ENCODE data around the gene CRYZL1.
A peak's percentile ranks its signal among the peaks of the same experiment; 100 is the strongest.

Gene CRYZL1

GRCh38 chr21:33557447-33557846 is 84.1 kb downstream of the CRYZL1 start:
- no peak for DNase-seq

DNA sequence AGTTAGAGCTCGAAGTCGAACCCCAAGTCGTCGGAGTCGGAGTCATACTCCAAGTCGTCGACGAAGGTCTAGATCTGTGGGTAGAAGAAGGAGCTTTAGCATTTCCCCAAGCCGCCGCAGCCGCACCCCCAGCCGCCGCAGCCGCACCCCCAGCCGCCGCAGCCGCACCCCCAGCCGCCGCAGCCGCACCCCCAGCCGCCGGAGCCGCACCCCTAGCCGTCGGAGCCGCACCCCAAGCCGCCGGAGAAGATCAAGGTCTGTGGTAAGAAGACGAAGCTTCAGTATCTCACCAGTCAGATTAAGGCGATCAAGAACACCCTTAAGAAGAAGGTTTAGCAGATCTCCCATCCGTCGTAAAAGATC is 86.6 kb downstream of the CRYZL1 start:
- DNase-seq, result no peak

DNA sequence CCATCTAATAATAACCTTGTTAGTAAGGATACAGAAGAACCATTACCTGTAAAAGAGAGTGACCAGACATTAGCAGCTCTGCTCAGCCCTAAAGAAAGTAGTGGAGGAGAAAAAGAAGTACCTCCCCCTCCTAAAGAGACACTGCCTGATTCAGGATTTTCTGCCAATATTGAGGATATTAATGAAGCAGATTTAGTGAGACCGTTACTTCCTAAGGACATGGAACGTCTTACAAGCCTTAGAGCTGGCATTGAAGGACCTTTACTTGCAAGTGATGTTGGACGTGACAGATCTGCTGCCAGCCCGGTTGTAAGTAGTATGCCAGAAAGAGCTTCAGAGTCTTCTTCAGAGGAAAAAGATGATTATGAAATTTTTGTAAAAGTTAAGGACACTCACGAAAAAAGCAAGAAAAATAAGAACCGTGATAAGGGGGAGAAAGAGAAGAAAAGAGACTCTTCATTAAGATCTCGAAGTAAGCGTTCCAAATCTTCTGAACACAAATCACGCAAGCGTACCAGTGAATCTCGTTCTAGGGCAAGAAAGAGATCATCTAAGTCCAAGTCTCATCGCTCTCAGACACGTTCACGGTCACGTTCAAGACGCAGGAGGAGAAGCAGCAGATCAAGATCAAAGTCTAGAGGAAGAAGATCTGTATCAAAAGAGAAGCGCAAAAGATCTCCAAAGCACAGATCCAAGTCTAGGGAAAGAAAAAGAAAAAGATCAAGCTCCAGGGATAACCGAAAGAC is 87.1 kb downstream of the CRYZL1 start:
- no peak for DNase-seq

DNA sequence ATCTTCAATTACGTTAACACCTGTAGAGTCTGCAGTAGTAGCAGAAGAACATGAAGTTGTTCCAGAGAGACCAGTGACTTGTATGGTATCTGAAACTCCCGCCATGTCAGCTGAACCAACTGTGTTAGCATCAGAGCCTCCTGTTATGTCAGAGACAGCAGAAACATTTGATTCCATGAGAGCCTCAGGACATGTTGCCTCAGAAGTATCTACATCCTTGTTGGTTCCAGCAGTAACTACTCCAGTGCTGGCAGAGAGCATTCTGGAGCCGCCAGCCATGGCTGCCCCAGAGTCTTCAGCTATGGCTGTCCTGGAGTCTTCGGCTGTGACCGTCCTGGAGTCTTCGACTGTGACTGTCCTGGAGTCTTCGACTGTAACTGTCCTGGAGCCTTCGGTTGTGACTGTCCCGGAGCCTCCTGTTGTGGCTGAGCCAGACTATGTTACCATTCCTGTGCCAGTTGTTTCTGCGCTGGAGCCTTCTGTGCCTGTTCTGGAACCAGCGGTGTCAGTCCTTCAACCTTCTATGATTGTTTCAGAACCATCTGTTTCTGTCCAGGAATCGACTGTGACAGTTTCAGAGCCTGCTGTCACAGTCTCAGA is 88.4 kb downstream of the CRYZL1 start:
- DNase-seq, result no peak

DNA sequence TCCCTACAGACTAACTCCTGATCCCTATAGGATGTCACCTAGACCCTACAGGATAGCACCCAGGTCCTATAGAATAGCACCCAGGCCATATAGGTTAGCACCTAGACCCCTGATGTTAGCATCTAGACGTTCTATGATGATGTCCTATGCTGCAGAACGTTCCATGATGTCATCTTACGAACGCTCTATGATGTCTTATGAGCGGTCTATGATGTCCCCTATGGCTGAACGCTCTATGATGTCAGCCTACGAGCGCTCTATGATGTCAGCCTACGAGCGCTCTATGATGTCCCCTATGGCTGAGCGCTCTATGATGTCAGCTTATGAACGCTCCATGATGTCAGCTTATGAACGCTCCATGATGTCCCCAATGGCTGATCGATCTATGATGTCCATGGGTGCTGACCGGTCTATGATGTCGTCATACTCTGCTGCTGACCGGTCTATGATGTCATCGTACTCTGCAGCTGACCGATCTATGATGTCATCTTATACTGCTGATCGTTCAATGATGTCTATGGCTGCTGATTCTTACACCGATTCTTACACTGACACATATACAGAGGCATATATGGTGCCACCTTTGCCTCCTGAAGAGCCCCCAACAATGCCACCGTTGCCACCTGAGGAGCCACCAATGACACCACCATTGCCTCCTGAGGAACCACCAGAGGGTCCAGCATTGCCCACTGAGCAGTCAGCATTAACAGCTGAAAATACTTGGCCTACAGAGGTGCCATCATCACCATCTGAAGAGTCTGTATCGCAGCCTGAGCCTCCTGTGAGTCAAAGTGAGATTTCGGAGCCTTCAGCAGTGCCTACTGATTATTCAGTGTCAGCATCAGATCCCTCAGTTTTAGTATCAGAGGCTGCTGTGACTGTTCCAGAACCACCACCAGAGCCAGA is 89.2 kb downstream of the CRYZL1 start:
- no peak for DNase-seq

DNA sequence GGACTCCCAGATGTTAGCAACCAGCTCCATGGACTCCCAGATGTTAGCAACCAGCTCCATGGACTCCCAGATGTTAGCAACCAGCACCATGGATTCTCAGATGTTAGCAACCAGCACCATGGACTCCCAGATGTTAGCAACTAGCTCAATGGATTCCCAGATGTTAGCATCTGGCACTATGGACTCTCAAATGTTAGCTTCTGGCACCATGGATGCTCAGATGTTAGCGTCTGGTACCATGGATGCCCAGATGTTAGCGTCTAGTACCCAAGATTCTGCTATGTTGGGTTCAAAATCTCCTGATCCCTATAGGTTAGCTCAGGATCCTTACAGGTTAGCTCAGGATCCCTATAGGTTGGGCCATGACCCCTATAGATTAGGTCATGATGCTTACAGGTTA is 89.9 kb downstream of the CRYZL1 start:
- DNase-seq, result no peak

- DNase-seq, result no peak
These were observed 90.5 kb downstream of the CRYZL1 start for GRCh38 chr21:33550772-33551660.

- no peak for DNase-seq
These were observed 91.4 kb downstream of the CRYZL1 start for GRCh38 chr21:33549848-33550771.

GRCh38 chr21:33546086-33546485 is 95.5 kb downstream of the CRYZL1 start:
- DNase-seq, result no peak

DNA sequence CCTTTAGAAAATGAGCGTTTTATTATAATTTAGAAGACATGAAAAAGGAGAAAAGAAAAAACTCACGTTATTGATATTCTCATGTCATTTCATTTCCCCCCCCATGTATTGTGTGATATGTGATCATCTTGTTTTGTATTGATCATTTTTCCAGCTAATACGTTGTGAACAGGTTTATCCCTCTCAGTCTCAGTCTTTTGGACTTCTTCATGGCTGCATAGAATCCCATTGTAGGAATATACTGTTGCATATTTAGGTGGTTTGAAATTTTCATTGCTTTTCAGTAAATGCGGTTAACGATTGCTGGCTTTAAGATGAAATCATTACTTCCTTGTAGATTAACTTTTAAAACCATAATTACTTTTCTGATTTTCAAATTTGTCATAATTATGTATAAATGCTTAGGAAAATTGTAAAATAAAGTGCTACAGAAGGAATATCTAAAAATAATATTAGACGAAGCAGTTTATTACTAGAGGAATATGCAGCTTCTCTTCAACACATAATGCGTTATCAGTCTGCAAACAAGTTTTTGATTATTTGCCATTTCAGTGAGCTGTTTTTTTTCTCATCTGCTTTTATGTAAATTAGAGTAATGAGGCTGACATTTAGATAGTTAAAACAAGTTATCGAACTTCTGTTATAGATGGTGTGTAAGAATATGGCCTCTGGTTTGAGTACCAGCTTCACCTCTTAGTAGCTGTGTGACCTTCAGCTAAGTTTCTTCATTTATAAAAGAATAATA is 96.9 kb downstream of the CRYZL1 start:
- no peak for DNase-seq

GRCh38 chr21:33543505-33544129 is 97.9 kb downstream of the CRYZL1 start:
- DNase-seq, result no peak

DNA sequence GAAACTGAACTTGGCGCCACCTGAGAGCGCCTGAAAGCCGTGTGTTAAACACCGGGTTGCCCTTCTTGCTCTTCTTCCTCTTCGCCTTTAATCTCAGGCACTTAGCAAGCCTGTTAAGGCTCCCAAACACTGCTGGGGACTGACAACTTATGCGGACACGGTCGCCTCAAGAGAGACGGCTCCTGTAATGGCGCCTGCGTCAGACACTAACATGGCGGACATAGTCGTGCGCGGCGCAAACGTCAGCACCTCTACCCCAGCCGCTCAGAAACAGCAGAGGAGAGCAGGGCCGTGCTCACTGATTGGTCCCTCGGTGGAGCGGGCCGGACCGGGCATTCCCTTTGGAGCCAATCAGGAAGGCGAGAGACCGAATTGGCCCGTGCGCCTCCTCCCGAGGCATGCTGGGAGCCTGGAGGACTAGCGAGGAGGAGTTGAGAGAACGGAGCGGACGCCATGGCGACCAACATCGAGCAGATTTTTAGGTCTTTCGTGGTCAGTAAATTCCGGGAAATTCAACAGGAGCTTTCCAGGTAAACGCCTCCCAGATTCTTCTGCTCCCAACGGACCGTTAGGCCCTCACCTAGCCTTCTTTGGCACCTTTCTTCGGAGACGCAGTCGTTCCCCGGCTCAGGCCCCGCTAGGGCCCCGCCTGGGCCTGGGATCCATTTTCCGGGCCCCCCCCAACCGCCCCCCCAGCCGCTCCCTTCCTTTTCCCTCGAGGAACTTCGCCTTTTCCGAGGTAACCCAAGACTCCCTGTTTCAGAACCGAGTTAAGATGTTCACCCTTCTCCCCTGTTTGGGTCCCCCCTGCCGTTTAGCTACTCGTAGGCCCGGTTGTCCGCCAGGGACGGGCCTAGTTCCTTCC is 98.7 kb downstream of the CRYZL1 start, which contains the start of gene SON:
Gene SON, plus strand, starts transcription at position 399 of the 865 bp plus-strand sequence. Its CDS starts 55 bp downstream, at position 454.
- peak; percentile 99 for DNase-seq

DNA sequence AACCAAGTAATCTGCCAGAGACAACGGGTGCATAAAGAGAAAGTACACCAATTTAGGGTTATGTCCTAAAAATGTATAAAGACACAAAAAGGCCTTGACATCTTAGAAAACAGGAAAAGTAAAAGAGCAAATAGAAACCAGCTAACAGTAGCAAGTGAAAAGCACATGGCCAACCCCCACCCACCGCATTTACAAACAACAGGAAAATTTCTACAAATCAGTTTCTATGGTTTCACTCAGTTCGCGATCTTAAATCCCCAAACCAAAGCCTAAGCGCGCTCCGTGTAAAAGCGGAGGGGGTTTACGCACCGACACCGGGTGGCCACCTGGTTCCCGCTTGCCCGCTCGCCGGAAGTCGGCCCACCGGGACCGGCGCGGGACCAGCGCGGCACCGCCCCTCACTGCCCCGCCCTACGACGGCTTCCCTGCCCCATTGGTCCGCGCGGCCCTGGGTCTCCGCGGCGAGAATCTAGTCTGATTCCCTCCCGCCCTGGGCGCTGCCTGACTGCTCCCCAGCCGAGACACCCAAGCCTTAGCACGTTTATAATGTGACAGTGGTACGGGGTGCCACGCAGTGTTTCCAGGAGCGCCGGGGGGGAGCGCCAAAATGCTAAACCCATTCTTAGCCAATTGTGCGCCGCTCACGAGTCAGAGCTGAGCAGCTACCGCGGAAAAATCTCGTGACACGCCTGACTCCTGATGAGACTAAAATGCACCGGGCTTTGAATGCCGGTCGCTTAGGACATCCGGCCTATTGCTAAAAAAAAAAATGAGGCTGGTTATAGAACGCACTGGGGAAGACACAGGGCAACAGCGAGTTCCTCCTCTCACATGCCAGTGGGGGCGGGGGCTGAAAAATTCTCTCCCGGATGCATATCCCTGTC is 99.5 kb downstream of the CRYZL1 start, which contains the start of gene GART:
Gene GART, minus strand, starts transcription at position 362 of the 884 bp plus-strand sequence. CDS start 2,802 bp downstream, outside the sequence.
- DNase-seq, result peak; percentile 88

DNA sequence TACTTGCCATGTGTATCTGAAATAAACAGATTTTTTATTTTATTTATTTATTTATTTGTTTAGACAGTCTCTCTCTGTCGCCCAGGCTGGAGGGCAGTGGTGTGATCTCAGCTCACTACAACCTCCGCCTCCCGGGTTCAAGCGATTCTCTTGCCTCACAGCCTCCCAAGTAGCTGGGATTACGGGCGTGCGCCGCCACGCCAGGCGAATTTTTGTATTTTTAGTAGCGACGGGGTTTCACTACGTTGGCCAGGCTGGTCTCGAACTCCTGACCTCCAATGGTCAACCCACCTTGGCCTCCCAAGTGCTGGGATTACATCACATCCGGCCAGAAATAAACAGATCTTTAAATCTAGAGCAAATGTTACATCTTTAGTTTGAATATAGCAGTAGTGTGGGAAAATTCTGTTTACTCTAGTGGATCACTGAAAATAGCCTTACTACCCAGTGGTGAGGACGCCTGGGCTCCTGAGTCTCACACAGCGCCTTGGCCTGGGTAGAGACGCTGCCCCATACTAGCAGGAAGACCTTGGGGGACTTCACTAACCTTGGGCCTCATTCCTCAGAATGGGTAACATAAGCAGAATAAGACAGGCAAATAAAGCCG is 100.3 kb downstream of the CRYZL1 start:
- peak; percentile 29 for DNase-seq

DNA sequence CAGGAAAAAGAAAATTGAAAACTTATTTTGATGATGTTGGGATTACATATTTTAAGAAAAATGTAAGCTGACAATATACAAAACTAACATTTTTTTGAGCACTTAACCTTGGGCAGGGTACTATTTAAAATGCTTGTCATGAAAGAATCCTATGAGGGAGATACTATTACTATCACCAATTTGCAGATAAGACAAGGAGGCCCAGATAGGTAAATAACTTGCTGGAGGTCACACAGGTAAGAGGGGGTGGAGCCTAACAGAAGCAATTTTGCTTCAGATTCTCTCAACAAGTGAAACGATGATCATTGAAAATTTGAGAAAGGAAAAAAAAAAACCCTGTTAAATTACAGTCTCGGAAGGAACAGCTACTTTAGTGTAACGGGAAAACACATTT is 100.8 kb downstream of the CRYZL1 start:
- no peak for DNase-seq

GRCh38 chr21:33539616-33540015 is 101.9 kb downstream of the CRYZL1 start:
- DNase-seq, result no peak

All from CD4-positive, alpha-beta T cell treated with Interleukin-10 for 1 hour (primary cell).